Measurements from ENCODE around the gene ALDH2.
"Not testable (repeated sequence)": the region's sequence is repeated elsewhere in the genome, so short reads cannot be mapped to it uniquely, and the experiment has no call there.

The ALDH2 gene

GRCh38 chr12:111789779-111790178 is 23.0 kb downstream of the ALDH2 start:
- Mint-ChIP-seq H3K36me3 (ENCODE audit: low read depth) (no peaks in the 10 kb centered on the region), H3K27me3 (ENCODE audit: low read depth) (no peaks in the 10 kb centered on the region), H3K9me3 (no peaks in the 10 kb centered on the region), H3K4me3 (no peak overlapping the region), H3K27ac (no peak overlapping the region), H3K4me1 (ENCODE audit: low read depth) (no peaks in the 10 kb centered on the region)

GRCh38 chr12:111791507-111791906 is 24.8 kb downstream of the ALDH2 start:
- Mint-ChIP-seq H3K9me3 (no peaks in the 10 kb centered on the region), H3K4me1 (ENCODE audit: low read depth) (no peaks in the 10 kb centered on the region), H3K27ac (no peak overlapping the region), H3K36me3 (ENCODE audit: low read depth) (no peaks in the 10 kb centered on the region), H3K27me3 (ENCODE audit: low read depth) (no peaks in the 10 kb centered on the region), H3K4me3 (no peak overlapping the region)

- H3K36me3 Mint-ChIP-seq (ENCODE audit: low read depth): no peaks in the 10 kb centered on the region
- no peaks in the 10 kb centered on the region for H3K4me1 Mint-ChIP-seq (ENCODE audit: low read depth)
- H3K27me3 Mint-ChIP-seq (ENCODE audit: low read depth): no peaks in the 10 kb centered on the region
- no peak overlapping the region for H3K4me3 Mint-ChIP-seq
- no peaks in the 10 kb centered on the region for H3K9me3 Mint-ChIP-seq
- H3K27ac Mint-ChIP-seq: no peak overlapping the region
These were observed 25.6 kb downstream of the ALDH2 start for GRCh38 chr12:111792155-111792855.

GRCh38 chr12:111792856-111793235 is 26.1 kb downstream of the ALDH2 start:
- H3K27me3 Mint-ChIP-seq (ENCODE audit: low read depth): no peaks in the 10 kb centered on the region
- no peak overlapping the region for H3K4me3 Mint-ChIP-seq
- no peaks in the 10 kb centered on the region for H3K9me3 Mint-ChIP-seq
- no peaks in the 10 kb centered on the region for H3K4me1 Mint-ChIP-seq (ENCODE audit: low read depth)
- H3K27ac Mint-ChIP-seq: no peak overlapping the region
- no peaks in the 10 kb centered on the region for H3K36me3 Mint-ChIP-seq (ENCODE audit: low read depth)

GRCh38 chr12:111798182-111798581 is 31.4 kb downstream of the ALDH2 start:
- Mint-ChIP-seq H3K36me3 (ENCODE audit: low read depth) (no peaks in the 10 kb centered on the region), H3K4me1 (ENCODE audit: low read depth) (no peaks in the 10 kb centered on the region), H3K9me3 (no peaks in the 10 kb centered on the region), H3K27ac (no peak overlapping the region), H3K4me3 (no peak overlapping the region), H3K27me3 (ENCODE audit: low read depth) (no peaks in the 10 kb centered on the region)

GRCh38 chr12:111799758-111800157 is 33.0 kb downstream of the ALDH2 start:
- Mint-ChIP-seq H3K9me3 (no peaks in the 10 kb centered on the region), H3K4me1 (ENCODE audit: low read depth) (no peaks in the 10 kb centered on the region), H3K36me3 (ENCODE audit: low read depth) (no peaks in the 10 kb centered on the region), H3K27me3 (ENCODE audit: low read depth) (no peaks in the 10 kb centered on the region), H3K4me3 (no peak overlapping the region), H3K27ac (no peak overlapping the region)

- Mint-ChIP-seq H3K36me3 (ENCODE audit: low read depth) (no peaks in the 10 kb centered on the region), H3K4me3 (no peak overlapping the region), H3K27ac (no peak overlapping the region), H3K27me3 (ENCODE audit: low read depth) (no peaks in the 10 kb centered on the region), H3K9me3 (no peaks in the 10 kb centered on the region), H3K4me1 (ENCODE audit: low read depth) (no peaks in the 10 kb centered on the region)
These were observed 36.4 kb downstream of the ALDH2 start for GRCh38 chr12:111803038-111803626.

GRCh38 chr12:111803851-111804250 is 37.1 kb downstream of the ALDH2 start:
- H3K4me3 Mint-ChIP-seq: no peak overlapping the region
- H3K9me3 Mint-ChIP-seq: no peaks in the 10 kb centered on the region
- no peaks in the 10 kb centered on the region for H3K4me1 Mint-ChIP-seq (ENCODE audit: low read depth)
- H3K27ac Mint-ChIP-seq: no peak overlapping the region
- H3K36me3 Mint-ChIP-seq (ENCODE audit: low read depth): no peaks in the 10 kb centered on the region
- H3K27me3 Mint-ChIP-seq (ENCODE audit: low read depth): no peaks in the 10 kb centered on the region

GRCh38 chr12:111806304-111806703 is 39.6 kb downstream of the ALDH2 start:
- Mint-ChIP-seq H3K36me3 (ENCODE audit: low read depth) (no peaks in the 10 kb centered on the region), H3K4me3 (no peak overlapping the region), H3K9me3 (no peaks in the 10 kb centered on the region), H3K27me3 (ENCODE audit: low read depth) (no peaks in the 10 kb centered on the region), H3K4me1 (ENCODE audit: low read depth) (no peaks in the 10 kb centered on the region), H3K27ac (no peak overlapping the region)

GRCh38 chr12:111807232-111807631 is 40.5 kb downstream of the ALDH2 start:
- no peaks in the 10 kb centered on the region for H3K27me3 Mint-ChIP-seq (ENCODE audit: low read depth)
- no peaks in the 10 kb centered on the region for H3K4me1 Mint-ChIP-seq (ENCODE audit: low read depth)
- H3K27ac Mint-ChIP-seq: no peak overlapping the region
- no peak overlapping the region for H3K4me3 Mint-ChIP-seq
- no peaks in the 10 kb centered on the region for H3K36me3 Mint-ChIP-seq (ENCODE audit: low read depth)
- no peaks in the 10 kb centered on the region for H3K9me3 Mint-ChIP-seq

GRCh38 chr12:111812881-111813741 is 46.4 kb downstream of the ALDH2 start:
- Mint-ChIP-seq H3K4me3 (no peak overlapping the region), H3K27ac (no peak overlapping the region), H3K36me3 (ENCODE audit: low read depth) (no peaks in the 10 kb centered on the region), H3K9me3 (no peaks in the 10 kb centered on the region), H3K27me3 (ENCODE audit: low read depth) (peaks cover 14% of the 10 kb centered on the region), H3K4me1 (ENCODE audit: low read depth) (peaks cover 5% of the 10 kb centered on the region)

- Mint-ChIP-seq H3K4me3 (no peak overlapping the region), H3K4me1 (ENCODE audit: low read depth) (peaks cover 5% of the 10 kb centered on the region), H3K27ac (no peak overlapping the region), H3K27me3 (ENCODE audit: low read depth) (peaks cover 21% of the 10 kb centered on the region), H3K9me3 (no peaks in the 10 kb centered on the region), H3K36me3 (ENCODE audit: low read depth) (no peaks in the 10 kb centered on the region)
These were observed 49.4 kb downstream of the ALDH2 start for GRCh38 chr12:111816065-111816615.

- H3K27ac Mint-ChIP-seq; H3K4me3 Mint-ChIP-seq; H3K36me3 Mint-ChIP-seq (ENCODE audit: low read depth); H3K4me1 Mint-ChIP-seq (ENCODE audit: low read depth); H3K9me3 Mint-ChIP-seq: not testable (repeated sequence)
- peaks cover 28% of the 10 kb centered on the region for H3K27me3 Mint-ChIP-seq (ENCODE audit: low read depth)
These were observed 50.2 kb downstream of the ALDH2 start for GRCh38 chr12:111816898-111817297.

GRCh38 chr12:111818340-111818739 is 51.6 kb downstream of the ALDH2 start:
- peaks cover 39% of the 10 kb centered on the region for H3K27me3 Mint-ChIP-seq (ENCODE audit: low read depth)

More at GRCh38 chr12:111818340-111818739, 51.6 kb downstream of the ALDH2 start:
- Mint-ChIP-seq H3K36me3 (ENCODE audit: low read depth) (no peaks in the 10 kb centered on the region), H3K27ac (no peak overlapping the region), H3K9me3 (no peaks in the 10 kb centered on the region), H3K4me1 (ENCODE audit: low read depth) (peaks cover under 1% of the 10 kb centered on the region), H3K4me3 (no peak overlapping the region)
